GM12865 (cell line): ENCODE data around the gene DOK1.
A peak's percentile ranks its signal among the peaks of the same experiment; 100 is the strongest.

ENCODE experiments used
- DNase-seq: peaks from one replicate; pipeline ENCODE4 v3.0.0; 2010; ENCODE audit warnings: low read depth
- H3K4me3 ChIP-seq: 2 replicates; pipeline ENCODE4 v1.5.1; 2011; ENCODE audit warnings: mild to moderate bottlenecking, low read depth, low read length, control low read depth
- TF ChIP-seq, protein P1 (sequence below): IDR thresholded peaks from 2 replicates; pipeline ENCODE4 v1.5.1; 2011; ENCODE audit warnings: low read length, control low read depth, low read depth, inconsistent platforms; ENCODE audit not compliant: insufficient read depth; ENCODE audit errors: missing control alignments

DOK1 gene

DNA sequence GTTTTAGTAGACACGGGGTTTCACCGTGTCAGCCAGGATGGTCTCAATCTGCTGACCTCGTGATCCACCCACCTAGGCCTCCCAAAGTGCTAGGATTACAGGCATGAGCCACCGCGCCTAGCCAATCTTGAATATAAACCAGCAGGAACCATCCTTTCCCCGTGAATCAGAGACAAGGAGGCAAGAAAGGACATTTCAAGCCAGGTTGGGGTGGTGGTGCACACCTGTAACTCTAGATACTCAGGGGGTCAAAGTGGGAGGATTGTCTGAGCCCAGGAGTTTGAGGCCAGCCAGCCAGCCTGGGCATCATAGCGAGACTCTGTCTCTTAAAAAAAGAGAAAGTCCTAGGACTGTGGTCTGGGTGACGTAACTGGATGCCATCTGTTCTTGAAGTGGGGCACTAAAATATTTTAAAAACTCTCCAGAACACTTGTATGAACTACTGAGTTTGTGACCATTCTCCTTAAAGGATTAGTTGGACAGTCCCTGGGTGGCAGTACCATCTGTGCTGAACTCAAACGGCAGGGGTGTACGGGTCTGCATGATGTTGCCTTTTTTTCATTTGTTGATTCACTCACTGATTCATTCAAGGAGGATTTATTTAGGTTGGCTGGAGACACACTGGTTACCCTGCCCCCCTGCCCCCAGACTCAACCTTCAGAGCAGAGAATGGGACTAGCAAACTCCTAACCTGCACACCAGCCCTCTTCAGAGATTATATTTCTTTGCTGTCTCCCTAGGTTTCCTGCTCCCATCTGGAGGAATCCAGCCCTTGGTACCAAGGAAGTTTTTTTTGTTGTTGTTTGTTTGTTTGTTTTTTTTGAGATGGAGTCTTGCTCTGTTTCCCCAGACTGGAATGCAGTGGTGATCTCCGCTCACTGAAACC, 43.2 kb upstream of the DOK1 start:
- no peak for DNase-seq
- no peak overlapping the region for H3K4me3 ChIP-seq
- TF ChIP-seq, protein P1, sequence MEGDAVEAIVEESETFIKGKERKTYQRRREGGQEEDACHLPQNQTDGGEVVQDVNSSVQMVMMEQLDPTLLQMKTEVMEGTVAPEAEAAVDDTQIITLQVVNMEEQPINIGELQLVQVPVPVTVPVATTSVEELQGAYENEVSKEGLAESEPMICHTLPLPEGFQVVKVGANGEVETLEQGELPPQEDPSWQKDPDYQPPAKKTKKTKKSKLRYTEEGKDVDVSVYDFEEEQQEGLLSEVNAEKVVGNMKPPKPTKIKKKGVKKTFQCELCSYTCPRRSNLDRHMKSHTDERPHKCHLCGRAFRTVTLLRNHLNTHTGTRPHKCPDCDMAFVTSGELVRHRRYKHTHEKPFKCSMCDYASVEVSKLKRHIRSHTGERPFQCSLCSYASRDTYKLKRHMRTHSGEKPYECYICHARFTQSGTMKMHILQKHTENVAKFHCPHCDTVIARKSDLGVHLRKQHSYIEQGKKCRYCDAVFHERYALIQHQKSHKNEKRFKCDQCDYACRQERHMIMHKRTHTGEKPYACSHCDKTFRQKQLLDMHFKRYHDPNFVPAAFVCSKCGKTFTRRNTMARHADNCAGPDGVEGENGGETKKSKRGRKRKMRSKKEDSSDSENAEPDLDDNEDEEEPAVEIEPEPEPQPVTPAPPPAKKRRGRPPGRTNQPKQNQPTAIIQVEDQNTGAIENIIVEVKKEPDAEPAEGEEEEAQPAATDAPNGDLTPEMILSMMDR: no peak

DNA sequence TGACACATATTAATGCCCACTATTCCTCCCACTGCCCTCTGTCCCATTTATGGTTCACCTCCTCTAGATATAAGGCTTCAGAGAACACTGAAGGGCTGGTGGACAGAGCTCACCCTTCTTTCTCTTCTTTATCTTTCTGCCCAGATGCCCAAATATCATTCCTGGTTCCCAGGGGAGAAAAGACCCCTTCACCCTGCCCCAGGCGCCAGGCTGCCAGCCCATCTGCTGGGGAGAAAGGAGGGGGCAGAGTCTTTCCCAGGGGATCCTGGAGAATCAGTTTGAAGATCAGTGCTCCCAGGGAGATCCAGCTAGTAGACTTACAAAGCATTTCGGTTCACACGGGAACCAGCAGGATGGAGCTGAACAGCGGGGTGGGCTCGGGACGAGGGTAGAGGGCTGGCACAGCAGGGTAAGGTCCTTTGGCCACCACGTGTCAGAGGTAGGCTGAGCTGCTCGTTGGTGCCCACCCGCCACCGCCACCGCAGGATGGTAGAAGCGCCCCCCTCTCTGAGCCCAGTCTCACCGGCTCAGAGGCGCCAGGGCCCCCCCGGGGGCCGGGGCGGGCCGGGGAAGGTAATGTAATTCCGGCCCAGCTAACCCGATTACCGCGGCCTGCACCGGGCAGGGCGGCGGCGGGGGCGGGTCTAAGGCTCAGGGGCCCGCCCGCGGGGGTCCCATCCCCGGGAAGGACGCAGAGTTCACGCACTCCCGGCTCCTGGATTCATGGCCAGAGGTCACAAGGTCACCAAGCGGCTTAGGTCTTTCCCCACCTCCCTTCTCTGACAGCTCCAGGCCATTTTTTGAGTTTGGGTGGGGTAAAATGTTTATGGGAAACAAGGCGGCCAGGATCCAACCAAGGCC, 41.5 kb upstream of the DOK1 start:
- no peak overlapping the region for H3K4me3 ChIP-seq
- TF ChIP-seq, protein P1: no peak
- DNase-seq: no peak

DNA sequence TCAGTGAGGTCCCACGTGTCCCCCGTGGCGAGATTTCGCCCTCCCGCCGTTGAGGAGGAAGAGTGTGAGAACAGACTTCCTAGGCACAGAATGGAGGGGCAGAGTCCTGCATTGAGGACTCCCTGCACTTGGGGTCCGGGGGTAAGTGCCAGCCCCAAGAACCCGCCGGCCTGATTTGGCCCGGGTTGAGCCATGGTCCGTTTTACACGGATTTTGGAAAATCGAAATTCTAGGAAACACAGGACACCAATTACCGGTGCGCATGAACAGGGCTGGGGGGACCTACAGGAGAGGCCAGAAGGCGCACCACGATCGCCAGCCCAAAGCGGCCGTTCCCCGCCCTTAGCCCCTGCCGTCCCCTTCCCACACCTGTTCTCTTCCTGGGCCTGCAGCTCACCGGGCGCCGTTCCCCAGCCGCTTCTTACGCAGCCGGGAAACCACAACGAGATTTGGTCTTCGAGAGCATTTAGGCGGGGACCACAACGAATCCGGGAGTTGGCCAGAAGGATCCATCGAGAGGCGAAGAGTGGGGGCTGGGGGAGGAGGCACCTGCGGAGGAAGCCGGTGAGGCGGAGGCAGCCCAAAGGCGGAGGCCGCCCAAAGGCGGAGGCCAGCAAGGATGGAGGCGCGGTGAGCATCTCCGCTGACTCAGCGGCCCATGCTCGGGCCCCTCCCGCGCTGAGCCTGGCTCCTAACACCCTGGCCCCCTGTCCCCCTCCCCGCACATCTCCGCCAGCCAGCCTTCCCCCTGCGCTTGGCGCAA, 40.7 kb upstream of the DOK1 start:
- DNase-seq: no peak
- TF ChIP-seq, protein P1: no peak
- H3K4me3 ChIP-seq: no peak overlapping the region

DNA sequence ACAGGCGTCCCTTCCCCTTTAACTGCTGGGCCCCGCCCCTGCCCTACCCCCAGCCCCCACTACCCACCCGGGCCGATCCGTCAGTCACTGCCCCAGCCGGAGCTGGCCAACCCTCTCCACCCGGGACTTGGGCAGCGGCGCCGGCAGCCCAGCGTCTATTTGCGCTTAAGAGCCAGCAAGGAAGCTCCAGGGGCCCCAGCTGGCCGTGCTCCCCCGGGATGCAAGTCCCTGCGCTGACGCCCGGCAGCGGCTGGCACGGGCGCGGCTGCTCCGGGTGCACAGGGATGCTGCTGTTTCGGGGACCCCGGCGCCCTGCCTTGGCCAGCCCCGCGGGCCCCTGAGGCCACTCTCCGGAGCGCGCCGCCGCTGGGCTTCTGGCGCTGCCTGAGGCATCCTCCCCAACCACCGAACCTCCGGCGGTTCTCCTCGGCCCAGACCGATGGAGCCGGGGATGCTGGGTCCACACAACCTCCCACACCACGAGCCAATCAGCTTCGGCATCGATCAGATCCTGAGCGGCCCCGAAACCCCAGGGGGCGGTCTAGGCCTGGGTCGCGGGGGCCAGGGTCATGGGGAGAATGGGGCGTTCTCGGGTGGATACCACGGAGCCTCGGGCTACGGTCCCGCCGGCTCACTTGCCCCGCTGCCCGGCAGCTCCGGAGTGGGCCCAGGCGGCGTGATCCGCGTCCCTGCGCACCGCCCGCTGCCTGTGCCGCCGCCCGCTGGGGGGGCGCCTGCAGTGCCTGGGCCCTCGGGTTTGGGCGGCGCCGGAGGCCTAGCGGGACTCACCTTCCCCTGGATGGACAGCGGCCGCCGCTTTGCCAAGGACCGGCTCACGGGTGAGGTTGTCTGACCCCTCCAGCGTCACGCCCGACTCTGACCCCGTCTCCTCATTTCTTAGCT, 39.9 kb upstream of the DOK1 start, which contains the start of gene TLX2:
TLX2 (plus strand) TSS at position 83 of the 903 bp plus-strand sequence; CDS start at position 440, 357 bp downstream.
- no peak for DNase-seq
- peak within 1 kb of the TSS; percentile 34 for H3K4me3 ChIP-seq
- TF ChIP-seq, protein P1: no peak

DNA sequence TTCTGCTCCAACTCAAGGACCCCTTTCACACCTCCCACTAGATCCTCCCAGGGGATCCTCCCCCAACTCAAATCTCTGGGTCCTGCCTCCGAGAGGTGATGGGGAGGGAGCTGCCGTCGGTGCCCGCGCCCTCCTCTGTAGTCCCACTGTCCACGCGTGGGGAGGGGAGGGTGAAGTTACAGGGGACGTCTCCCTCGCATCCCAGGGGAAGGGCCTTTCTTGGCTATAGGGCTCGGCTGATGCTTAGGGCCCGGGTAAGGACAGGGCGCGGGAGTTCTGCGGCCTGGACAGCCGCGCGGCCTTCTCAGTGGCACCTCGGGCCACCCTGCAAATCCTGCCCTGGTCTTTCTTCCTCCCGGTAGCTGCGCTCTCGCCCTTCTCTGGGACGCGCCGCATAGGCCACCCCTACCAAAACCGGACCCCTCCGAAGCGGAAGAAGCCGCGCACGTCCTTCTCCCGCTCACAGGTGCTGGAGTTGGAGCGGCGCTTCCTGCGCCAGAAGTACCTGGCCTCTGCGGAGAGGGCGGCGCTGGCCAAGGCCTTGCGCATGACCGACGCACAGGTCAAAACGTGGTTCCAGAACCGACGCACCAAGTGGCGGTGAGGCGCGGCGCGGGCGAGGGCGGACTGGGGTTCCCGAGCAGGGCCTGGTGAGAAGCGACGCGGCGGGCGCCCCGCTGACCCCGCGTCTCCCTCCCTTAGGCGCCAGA, 39.1 kb upstream of the DOK1 start:
- no peak for DNase-seq
- H3K4me3 ChIP-seq: peak overlapping the region; percentile 34
- TF ChIP-seq, protein P1: no peak
